Measurements from ENCODE around the gene NRM. TPM values are rescaled to one million over a fixed set of nuclear protein-coding genes. Genes with fewer than 3 reads are reported as not detected.
A peak's percentile ranks its signal among the peaks of the same experiment; 100 is the strongest.

Gene NRM
- total and polyA plus RNA-seq, 2 of the 13 experiments (the other 11 are each of a cell fraction or from before 2014, with no cell fraction given), result 12.5 to 16.0 TPM

- TF ChIP-seq FOXK1 (CRISPR knock-in tag; IDR thresholded peaks at IDR 0.05; ENCODE audit: borderline replicate concordance, low read depth) (peak; percentile 31; the same call in 1 of the 2 replicates), ZFY (CRISPR knock-in tag; IDR thresholded peaks at IDR 0.05) (peak; percentile 61), KAT7 (CRISPR knock-in tag; IDR thresholded peaks at IDR 0.05; ENCODE audit: borderline replicate concordance) (peak; percentile 92; the same call in 1 of the 2 replicates), ELF3 (CRISPR knock-in tag; IDR thresholded peaks at IDR 0.05) (peak; percentile 69; the same call in 1 of the 2 replicates), ZNF784 (CRISPR knock-in tag; IDR thresholded peaks at IDR 0.05; ENCODE audit: borderline replicate concordance) (peak; percentile 86), SMYD3 (CRISPR knock-in tag; IDR thresholded peaks at IDR 0.05) (peak; percentile 85; the same call in 1 of the 2 replicates), PPARG (CRISPR knock-in tag; conservative IDR thresholded peaks at IDR 0.05) (peak; percentile 68), ZNF629 (CRISPR knock-in tag; conservative IDR thresholded peaks at IDR 0.05) (peak; percentile 93), ESRRA (CRISPR knock-in tag; IDR thresholded peaks at IDR 0.05; ENCODE audit: low read depth) (no peak), ASH2L (IDR thresholded peaks at IDR 0.05; ENCODE audit: insufficient read length, low read depth, low read length) (peak; percentile 51), SP1 (IDR thresholded peaks at IDR 0.05) (no peak), SP1 (CRISPR knock-in tag; IDR thresholded peaks at IDR 0.05) (peak; percentile 28; the same call in 1 of the 2 replicates), ERF (CRISPR knock-in tag; IDR thresholded peaks at IDR 0.05) (peak; percentile 76), ATF4 (CRISPR knock-in tag; IDR thresholded peaks at IDR 0.05) (peak in 1 of 2 experiments; percentile 48; a peak in 2 of 4 replicates), ZNF3 (CRISPR knock-in tag; IDR thresholded peaks at IDR 0.05) (0 out of 2 replicates have a peak, but pooled peaks have one; percentile 17)
- TF ChIP-seq, protein P1, sequence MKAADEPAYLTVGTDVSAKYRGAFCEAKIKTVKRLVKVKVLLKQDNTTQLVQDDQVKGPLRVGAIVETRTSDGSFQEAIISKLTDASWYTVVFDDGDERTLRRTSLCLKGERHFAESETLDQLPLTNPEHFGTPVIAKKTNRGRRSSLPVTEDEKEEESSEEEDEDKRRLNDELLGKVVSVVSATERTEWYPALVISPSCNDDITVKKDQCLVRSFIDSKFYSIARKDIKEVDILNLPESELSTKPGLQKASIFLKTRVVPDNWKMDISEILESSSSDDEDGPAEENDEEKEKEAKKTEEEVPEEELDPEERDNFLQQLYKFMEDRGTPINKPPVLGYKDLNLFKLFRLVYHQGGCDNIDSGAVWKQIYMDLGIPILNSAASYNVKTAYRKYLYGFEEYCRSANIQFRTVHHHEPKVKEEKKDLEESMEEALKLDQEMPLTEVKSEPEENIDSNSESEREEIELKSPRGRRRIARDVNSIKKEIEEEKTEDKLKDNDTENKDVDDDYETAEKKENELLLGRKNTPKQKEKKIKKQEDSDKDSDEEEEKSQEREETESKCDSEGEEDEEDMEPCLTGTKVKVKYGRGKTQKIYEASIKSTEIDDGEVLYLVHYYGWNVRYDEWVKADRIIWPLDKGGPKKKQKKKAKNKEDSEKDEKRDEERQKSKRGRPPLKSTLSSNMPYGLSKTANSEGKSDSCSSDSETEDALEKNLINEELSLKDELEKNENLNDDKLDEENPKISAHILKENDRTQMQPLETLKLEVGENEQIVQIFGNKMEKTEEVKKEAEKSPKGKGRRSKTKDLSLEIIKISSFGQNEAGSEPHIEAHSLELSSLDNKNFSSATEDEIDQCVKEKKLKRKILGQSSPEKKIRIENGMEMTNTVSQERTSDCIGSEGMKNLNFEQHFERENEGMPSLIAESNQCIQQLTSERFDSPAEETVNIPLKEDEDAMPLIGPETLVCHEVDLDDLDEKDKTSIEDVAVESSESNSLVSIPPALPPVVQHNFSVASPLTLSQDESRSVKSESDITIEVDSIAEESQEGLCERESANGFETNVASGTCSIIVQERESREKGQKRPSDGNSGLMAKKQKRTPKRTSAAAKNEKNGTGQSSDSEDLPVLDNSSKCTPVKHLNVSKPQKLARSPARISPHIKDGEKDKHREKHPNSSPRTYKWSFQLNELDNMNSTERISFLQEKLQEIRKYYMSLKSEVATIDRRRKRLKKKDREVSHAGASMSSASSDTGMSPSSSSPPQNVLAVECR (CRISPR knock-in tag; IDR thresholded peaks at IDR 0.05; ENCODE audit: borderline replicate concordance), result peak; percentile 78; the same call in 1 of the 2 replicates
- TF ChIP-seq, protein P2, sequence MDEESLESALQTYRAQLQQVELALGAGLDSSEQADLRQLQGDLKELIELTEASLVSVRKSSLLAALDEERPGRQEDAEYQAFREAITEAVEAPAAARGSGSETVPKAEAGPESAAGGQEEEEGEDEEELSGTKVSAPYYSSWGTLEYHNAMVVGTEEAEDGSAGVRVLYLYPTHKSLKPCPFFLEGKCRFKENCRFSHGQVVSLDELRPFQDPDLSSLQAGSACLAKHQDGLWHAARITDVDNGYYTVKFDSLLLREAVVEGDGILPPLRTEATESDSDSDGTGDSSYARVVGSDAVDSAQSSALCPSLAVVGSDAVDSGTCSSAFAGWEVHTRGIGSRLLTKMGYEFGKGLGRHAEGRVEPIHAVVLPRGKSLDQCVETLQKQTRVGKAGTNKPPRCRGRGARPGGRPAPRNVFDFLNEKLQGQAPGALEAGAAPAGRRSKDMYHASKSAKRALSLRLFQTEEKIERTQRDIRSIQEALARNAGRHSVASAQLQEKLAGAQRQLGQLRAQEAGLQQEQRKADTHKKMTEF (CRISPR knock-in tag; IDR thresholded peaks at IDR 0.05), result peak; percentile 64
- TF ChIP-seq, protein P3, sequence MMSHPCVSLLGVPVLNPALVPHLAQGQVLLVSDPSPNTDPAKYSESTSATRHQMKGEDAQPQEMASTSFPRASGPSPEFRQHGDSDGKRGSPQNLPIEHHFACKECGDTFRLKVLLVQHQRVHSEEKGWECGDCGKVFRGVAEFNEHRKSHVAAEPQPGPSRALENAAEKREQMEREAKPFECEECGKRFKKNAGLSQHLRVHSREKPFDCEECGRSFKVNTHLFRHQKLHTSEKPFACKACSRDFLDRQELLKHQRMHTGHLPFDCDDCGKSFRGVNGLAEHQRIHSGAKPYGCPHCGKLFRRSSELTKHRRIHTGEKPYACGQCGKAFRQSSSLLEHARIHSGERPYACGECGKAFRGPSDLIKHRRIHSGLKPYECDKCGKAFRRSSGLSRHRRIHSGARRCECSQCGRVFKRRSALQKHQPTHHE (CRISPR knock-in tag; IDR thresholded peaks at IDR 0.05; ENCODE audit: borderline replicate concordance), result 0 out of 2 replicates have a peak, but pooled peaks have one; percentile 32
Measured at GRCh38 chr6:30678964-30679726, 11.6 kb downstream of the NRM start (continued).

All from HepG2 (cell line).